Right renal pelvis (tissue), 4 donors: ENCODE results near the gene ORAI2. TPM values are rescaled to one million over a fixed set of nuclear protein-coding genes. Genes with fewer than 3 reads are reported as not detected.

ENCODE experiments used
- DNase-seq, 4 donors: peaks; one replicate each; pipeline ENCODE4 v3.0.0-alpha.2; 2013; ENCODE audit warnings: low read depth in 4 of 4, low spot score in 3 of 4, missing footprints in 1 of 4
- polyA plus RNA-seq, 4 donors: library from polyadenylated mRNA; unstranded; fragments of 120-200 nt; gene quantifications; one replicate each; pipeline ENCODE4 v1.2.1, GENCODE V29; 2013; ENCODE audit not compliant: insufficient read length in 4 of 4

ORAI2 gene
- polyA plus RNA-seq, 4 donors: 19.6 to 29.8 (median 21.4) TPM

- no peak for DNase-seq
These were observed 20.3 kb upstream of the ORAI2 start for GRCh38 chr7:102413091-102413490.

DNA sequence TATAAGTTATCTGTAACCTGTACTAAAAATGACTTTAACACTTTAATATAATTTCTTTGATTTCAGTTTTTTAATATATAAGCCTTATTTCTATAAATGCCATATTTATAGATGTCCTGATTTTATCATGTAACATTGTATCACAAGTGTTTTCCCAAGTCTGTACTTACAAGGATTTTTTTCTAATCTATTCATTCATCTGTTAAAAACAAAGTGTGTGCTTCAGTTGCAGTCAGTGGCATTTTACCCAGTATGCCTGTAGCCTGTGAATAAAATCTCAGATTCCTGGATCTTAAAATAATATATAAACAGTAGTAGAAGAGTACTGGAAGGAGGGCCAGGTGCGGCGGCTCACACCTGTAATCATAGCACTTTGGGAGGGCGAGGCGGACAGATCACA is 19.8 kb upstream of the ORAI2 start:
- DNase-seq: no peak

DNA sequence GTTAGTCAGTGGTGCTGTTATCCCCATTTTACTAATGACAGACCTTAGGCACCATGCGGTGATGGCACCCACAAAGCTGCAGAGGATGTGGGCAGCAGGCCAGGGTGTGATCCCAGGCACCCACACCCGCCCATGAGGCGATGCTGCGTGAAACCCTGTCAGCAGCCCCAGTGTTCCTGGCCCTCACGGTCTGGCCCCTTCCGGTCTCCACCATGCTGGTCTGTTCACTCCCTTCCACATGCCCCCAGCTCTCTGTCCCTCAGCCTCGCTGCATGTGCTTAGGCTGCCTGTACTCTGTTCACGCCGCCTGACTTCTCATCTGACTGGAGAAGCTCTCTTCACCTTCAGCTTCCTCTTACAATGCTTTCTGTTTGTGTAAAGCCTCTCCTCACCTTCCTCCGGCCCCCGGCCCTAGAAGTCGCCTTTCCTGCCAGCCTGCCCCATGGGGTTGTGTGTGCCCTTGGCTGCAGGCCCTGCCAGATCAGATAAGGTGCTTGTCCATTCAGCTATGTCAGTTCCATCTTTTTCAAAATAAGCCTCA is 17.6 kb upstream of the ORAI2 start:
- DNase-seq: no peak

GRCh38 chr7:102416406-102416805 is 17.0 kb upstream of the ORAI2 start:
- DNase-seq: no peak

DNA sequence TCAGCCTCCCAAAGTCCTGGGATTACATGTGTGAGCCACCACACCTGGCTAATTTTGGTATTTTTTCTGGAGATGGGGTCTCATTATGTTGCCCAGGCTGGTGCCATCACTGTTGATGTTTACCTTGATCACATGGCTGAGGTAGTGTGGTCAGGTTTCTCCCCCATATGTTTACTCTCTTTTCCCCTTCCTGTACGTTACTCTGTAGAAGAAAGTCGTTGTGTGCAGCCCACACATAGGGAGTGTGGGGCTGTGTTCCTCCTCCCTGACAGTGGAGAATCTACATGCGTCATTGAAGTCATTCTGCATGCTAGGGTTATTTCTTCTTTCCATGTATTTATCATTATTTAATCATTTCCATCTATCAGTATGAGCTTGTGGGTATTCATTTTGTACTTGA is 16.3 kb upstream of the ORAI2 start:
- DNase-seq: no peak

- DNase-seq: no peak
These were observed 14.8 kb upstream of the ORAI2 start for GRCh38 chr7:102418592-102418991.

DNA sequence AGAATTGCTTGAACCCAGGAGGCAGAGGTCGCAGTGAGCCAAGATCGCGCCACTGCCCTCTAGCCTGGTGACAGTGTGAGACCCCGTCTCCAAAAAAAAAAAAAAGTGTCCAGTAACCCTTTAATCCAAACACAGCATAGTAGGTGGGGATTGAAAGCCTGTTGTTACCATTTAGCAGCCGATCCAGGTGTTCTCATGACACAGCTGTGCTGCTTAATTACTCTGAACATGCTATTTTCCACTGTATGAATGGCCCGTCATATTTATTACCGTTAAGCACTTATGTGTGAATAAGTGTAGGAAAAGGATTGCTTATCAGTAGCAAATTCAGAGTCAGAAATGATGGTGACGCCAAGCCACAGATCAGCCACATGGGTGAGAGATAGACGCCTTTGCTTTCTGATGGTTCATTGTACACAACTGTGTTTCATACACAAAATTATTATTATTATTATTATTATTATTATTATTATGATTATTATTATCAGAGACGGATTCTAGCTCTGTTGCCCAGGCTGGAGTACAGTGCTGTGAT is 11.6 kb upstream of the ORAI2 start:
- DNase-seq: no peak

GRCh38 chr7:102424129-102424551 is 9.2 kb upstream of the ORAI2 start:
- DNase-seq: no peak

GRCh38 chr7:102424787-102425218 is 8.6 kb upstream of the ORAI2 start:
- DNase-seq: no peak

GRCh38 chr7:102425639-102426267 is 7.6 kb upstream of the ORAI2 start:
- DNase-seq: no peak

- no peak for DNase-seq
These were observed 6.9 kb upstream of the ORAI2 start for GRCh38 chr7:102426268-102427018.

DNA sequence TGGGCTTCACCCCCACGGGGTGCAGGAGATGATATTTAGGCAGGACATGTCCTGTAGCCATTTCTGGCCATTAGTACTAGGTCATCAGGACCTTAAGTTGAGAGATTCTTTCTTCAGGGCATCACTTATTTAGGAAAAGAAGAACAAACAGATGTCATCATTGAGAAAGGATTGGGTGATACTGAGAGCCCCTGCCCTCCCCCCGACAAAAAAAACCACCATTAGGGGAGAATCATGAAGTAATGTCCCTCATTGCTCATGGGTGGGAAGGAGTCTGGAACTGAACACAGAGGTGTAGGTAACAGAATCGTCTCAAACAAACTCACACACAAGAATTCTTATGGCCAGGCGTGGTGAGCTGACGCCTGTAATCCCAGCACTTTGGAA is 6.4 kb upstream of the ORAI2 start:
- DNase-seq: no peak

DNA sequence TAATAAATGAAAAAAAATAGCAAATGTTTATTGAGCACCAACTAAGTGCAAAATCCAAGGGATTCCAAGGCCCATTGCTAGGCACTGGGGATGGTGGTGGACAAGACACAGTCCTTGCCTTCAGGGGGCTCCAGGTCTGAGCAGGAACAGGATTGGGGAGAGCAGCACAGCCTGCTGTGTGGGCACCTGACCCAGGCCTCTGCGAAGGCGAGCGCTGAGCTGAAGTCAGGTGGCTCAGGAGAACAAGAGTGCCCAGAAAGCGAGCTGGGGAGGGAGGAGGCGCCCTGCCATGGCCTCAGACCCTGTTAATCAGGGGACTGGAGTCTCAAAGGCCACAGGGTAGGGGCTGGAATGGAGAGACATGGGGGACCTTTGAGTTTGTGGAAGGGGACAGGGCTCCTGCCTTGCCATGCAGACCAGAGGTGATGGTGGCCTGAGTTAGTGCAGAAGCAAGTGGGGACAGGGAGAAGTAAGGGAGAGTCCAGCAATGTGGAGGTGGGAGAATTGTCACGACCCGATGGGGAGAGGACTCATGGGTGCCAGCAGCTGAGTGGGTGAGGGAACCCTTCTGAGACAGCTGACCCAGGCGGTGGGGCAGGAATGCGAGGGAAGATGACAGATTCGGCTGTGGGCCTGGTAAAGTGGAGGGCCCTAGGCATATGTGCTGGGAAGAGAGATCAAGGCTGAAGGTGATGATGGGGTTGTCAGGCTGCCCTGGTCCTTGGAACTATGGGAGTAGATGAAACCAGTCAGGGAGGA is 4.1 kb upstream of the ORAI2 start:
- no peak for DNase-seq

DNA sequence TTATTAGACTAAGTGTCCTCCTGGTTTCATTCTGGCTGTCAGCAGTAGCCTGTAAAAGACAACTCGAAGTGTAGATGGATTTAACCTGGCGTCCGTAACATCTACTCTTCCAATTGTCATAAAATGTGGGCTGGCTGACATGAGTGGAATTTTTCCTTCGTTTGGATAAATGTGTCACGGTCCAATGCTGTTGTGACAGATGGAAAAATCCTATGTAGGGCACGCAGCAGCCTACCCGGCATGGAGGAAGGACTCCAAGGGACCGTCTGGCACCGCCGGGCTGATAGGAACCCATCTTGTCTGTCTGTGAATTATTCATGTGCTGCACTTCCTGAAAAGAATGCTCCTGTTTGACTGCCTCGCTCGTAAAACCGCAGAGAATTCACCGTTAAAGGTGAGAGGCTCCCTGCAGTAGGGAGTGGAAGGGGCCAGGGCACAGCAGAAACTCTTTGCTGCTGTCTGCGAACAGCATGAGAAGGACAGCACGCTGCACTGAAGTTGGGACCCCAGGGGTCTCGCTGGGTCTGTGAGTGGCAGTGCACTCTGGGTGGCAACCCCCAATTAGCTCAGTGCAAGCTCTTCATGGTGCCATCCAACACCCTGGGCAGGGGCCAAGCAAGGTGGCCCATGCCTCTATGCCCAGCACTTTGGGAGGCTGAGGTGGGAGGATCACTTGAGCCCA is 1.6 kb upstream of the ORAI2 start:
- DNase-seq: no peak

DNA sequence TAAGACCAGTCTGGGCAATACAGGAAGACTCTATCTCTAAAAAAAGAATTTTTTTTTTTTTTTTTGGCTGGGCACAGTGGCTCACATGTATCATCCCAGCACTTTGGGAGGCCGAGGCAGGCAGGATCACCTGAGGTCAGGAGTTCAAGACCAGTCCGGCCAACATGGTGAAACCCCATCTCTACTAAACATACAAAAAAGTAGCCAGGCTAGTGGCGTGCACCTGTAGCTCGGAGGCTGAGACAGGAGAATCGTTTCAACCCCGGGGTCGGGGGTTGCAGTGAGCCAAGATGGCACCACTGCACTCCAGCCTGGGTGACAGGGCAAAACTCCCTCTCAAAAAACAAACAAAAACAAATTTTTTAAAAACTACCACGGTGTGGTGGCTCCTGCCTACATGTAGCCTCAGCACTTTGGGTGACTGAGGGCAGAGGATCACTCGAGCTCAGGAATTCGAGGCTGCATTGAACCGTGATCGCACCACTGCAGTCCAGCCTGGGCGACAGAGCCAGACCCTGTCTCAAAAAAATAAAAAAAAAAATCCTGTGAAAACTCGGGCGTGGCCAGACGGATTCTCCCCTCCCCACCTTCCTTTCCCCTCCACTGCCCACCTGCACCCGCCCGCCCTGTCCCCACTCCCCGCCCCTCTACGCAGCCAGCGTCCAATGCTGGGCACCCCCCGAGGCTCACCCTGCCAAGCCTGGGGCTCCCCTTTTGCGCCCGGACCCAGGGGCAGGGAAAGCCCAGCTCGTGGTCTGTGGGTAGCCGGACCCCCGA is 745 bp upstream of the ORAI2 start:
- no peak for DNase-seq

DNA sequence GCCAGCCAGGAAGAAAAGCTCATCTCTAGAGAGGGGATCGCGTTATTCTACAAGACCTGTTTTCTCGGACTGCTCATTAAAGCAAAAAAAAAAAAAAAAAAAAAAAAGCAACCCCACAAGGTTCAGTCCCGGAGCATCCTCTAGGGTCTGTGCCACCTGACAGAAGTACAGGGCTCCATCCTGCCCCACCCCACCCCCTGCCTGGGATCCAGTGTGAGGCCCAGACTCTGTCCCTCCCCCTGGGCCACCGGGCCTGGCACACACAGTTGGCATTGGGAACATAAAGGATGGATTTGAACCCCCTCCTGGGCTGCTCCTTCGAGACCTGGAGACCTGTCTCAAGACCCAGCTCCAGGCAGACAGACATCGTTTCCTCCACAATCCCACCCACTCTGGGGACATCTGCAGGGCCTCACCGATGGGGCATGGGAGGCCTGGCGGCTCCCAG is 688 bp downstream of the ORAI2 start:
- no peak for DNase-seq

- no peak for DNase-seq
These were observed 2.7 kb downstream of the ORAI2 start for GRCh38 chr7:102436118-102436517.

DNA sequence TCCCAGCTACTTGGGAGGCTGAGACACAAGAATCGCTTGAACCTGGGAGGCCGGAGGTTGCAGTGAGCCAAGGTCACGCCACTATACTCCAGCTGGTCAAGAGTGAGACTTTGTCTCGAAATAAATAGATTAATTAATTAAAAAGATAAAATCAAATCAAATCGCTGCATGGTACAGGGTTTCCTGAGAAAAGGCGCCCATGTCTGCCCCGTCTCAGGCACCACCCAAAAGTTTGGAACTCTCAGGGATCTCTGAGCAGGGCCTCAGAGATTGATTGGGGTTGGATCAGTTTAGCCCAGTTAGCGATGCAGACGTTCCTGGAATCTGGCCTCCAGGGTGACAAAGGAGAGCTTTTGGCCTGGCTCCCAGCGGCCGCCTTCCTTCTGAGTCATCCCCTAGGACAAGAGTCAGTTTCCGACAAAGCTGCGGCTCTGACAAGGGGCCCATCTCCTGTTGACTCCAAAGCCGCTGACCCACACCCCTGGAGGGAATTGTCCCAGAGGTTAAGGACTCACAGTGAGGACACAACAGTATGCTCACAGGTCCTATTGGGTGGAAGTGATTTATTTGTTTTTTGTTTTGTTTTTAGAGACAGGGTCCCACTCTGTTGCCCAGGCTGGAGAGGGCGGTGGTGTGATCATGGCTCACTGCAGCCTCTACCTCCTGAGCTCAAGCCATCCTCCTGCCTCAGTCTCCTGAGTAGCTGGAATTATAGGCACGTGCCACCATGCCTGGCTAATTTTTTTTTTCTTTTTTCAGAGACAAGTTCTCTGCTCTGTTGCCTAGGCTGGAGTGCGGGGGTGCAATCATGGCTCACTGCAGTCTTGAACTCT is 6.8 kb downstream of the ORAI2 start:
- no peak for DNase-seq
